GM18526 (cell line): ENCODE results near the gene NUP88.

Experiments used
- POLR2A ChIP-seq: IDR thresholded peaks from 3 replicates; pipeline ENCODE4 v1.6.1; 2011; ENCODE audit not compliant: insufficient read length; ENCODE audit errors: extremely low read depth

NUP88 gene

DNA sequence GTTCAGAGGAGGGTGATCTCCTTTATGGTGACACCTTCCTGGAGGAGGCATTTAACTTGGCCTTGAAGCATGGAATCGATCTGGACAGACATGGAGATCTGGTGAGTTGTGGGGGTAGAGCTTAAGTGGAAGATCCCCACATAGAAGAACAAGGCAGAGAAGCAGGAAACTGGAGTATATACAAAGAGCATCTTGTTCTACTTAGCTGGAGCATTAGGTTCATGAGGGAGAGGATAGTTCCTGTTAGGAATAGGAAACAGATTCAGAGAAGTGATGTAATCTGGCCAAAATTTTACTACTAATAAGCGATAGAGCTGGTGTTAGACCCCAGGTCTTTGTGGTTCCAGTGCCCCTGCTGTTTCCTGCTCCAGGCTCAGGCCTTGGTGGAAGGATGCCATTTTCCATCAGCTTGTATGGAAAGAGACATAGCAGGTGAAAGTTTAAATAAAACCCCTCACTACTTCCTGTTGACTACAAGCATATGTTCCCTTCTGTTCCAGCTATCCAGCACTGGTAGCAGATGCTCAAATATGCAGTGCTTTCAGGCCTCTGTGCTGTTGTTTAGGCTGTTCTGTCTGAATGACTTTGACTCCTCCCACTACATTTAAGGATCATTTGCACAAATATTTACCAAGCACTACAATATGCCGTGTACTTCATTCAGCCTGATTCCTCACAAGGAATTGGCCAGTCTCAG, 9.9 kb upstream of the NUP88 start:
- no peak for TF ChIP-seq POLR2A

DNA sequence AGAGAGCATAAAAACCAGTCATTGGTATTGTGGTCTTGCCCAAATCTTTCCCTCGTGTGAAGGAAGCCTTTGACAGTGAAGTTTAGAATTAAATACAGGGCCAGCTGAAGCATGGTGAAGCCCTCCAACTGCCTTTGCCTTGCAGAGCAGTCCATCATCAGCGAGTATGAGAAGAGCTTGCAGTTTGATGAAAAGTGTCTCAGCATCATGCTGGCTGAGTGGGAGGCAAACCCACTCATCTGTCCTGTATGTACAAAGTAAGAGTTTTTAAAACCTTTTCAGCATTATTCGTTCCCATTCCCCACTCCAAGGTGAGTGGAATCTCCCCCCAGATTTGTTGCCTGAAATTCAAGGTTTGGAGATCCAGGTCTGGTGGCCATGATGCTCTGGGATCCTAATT, 6.4 kb upstream of the NUP88 start:
- no peak for TF ChIP-seq POLR2A

DNA sequence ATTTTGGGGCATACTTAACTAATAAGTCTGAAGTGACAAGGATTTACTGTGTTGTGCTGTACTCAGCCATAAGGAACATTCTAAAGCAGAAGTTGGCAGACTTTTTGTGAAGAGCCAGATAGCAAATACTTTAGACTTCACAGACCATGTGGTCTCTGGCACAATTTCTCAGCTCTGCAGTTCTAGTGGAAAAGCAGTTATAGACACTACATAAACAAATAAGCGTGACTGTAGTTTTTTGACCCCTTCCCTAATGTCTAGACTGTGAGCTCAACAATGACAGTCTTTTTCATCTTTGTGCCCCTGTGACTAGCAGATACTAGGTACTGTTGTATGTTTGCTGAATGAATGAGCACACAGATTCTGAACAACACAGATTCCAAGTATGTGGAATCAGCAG, 5.4 kb upstream of the NUP88 start:
- TF ChIP-seq POLR2A, result no peak

DNA sequence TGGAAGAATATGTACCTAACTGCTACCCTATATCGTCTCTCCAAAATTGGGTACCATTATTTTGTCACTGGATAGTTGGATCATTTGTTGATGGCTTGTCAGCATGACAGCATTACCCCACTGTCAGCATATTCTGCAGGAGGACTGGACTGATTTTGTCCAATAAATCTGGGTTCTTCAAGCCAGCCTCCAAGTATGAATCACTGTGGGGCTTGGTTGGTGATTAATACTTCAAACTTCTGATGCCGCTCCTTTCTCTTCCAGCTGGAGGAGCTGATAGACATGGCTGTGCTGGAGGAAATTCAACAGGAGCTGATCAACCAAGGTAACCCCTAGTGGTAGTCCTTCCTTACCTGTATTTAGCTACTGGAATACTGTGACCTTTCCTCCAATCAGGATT, 3.0 kb upstream of the NUP88 start:
- TF ChIP-seq POLR2A, result no peak

DNA sequence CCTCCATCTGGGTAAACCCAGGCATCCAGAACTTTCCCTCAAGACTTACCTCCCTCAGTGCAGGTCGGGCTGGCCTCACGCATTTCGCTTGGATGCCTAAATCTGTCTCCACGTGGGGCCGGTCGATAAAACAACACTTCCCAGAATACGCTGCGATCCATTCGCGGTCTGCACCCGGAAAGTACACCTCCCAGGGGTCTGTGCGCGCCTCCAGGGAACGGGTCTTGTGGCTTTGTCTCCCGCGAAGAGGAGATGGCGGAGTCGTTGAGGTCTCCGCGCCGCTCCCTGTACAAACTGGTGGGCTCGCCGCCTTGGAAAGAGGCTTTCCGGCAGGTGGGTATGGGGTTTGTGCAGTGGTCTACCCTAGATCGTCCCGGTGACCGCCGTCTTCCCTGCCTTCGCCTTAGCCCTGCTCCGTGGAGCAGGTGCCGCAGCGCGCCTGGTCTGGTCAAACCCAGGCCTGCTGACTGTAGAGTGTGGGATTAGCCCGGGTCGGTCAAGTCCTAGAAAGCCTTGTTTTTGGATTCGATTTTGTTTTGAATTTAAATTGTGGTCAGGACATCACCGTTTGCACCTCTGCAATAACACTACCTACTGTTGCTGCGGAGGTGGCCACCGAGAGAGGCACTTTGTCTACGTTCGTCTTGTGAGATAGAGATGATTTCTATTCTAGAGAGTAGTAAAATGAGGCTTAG, 644 bp upstream of the NUP88 start, which contains the start of gene RPAIN:
RPAIN (plus strand) TSS at position 224 of the 695 bp plus-strand sequence; CDS start at position 253, 29 bp downstream.
- TF ChIP-seq POLR2A, result peak; percentile 87

DNA sequence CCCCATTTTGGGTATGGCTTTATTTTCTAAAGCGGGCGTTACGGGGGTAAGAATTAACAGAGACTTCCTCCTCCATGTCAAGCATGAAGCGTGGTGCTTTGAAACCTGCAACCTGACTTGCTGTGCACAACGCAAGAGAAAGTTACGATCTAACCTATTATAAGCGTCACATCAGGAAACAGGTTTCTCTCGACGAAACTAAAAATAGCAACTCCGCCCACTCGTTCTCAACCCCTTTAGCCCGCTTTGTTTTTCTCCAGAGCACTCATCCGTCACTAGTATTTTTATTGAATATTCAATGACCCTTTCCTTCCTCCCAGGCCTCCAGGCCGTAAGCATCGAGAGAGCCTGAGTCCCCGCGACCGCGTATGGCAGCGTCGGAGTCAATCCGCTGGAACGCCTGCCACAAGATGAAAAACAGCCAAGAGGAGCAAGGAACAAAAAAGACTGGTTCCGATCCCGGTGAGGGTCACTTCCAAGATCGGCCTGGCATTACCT, 555 bp downstream of the NUP88 start:
- no peak for TF ChIP-seq POLR2A

DNA sequence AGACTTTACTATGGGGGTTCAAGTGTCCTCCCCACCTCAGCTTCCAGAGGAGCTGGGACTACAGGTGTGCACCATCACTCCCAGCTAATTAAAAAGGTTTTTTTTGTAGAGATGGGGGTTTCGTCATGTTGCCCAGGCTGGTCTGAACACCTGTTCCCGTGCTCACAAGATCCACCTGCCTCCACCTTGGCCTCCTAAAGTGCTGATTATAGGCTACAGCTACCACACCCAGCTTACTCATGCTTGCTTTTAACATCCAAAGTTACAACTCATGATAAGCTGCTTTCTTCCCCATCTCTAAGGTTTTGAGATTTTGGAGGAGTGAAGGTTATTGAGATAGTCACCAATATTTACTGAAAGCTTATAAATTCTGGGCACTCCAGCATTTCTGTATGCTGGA, 2.6 kb downstream of the NUP88 start:
- no peak for TF ChIP-seq POLR2A

DNA sequence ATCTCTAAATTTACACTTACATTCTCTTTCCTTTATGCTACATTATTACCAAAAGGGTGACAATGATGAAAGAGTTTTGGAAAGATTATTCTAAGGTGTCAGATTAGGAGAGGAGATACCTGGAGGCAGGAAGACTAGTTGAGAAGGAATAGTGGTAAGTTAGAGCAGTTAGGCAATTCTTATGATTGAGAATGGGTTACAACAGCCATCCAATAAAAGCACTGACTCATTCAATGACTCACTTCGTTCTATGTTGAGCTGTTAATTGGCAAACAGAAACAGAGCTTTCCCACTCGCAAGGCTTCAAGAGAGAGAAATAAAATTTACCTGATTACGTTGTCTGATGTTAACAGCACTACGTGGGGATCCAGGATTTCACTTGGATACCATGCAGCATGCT, 5.8 kb downstream of the NUP88 start:
- TF ChIP-seq POLR2A, result no peak

DNA sequence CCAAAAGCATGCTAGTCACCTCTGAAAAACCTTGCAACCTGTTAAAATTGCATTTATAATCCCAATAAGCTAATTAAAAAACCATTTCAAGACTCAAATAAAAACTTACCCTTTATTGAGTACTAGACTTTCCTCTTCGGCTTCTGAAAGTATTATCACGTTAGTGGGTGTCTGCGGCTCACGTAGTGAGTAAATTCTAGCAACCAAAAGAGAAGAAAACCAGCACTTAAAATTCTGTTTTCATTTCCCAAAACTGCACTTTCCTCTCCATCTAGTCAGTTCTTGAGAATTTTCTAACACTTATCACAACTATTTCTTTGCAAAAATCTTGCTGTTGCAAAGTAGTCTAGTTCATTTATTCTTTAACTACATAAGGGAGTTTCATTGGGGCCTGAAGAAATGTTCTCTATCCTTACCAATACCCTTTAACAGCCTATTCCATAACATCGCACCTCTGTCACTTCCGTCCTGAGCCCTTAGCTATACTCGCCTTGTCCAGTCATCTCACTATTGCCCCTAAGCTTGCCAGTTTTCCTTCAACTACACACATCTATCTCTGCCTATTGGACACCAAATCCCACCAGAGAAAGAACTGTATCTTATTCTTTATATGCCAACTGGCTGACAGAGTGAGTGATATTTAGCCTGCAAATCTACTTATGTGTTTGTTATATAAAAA, 8.7 kb downstream of the NUP88 start:
- no peak for TF ChIP-seq POLR2A

DNA sequence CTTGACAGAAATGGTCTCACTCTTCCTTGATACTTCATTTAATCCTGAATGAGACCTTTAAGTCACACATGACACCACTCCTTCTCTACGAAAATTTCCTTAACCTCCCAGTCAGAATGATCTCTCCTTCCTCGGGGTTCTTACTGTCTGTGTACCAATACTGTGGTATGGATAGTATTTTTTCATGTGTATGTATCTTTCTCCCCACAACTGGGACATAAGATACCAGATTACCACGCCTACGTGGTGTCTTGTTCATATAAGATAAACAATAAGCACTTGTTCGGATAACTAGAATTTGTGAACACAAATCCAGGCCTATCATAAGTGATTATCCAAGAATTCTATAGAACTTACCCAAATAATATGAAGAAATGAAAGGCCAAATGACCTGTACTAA, 11.3 kb downstream of the NUP88 start:
- no peak for TF ChIP-seq POLR2A

DNA sequence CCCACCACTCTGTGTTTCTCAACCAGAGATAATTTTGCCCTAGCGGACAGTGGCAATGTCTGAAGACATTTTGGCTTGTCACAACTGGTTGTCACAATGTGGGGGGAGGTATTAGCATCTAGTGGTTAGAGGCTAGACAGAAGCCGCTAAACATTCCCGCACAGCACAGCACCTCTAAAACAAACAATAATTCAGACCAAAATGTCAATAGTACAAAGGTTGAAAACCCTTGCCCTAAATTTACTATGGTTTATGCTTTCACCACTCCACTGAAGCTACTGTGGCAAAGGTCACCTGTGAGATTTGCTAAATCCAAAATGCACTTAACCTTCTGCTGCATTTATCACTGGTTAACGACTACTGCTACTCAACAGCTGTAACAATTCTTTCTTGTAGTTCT, 14.1 kb downstream of the NUP88 start:
- no peak for TF ChIP-seq POLR2A

DNA sequence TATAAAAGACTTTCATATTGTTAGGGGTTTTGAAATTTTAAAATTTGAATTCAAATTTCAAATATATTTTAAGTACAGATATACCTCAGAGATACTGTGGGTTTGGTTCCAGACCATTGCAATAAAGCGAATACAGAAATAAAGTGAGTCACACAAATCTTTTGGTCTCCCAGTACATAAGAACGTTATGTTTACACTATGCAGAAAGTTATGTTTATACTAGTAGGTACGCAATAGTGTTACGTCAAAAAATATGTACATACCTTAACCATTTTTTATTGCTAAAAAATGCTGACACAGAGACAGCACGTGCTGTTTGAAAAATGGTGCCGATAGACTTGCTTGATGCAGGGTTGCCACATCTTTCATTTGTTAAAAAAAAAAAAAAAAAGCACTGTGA, 19.7 kb downstream of the NUP88 start:
- no peak for TF ChIP-seq POLR2A

DNA sequence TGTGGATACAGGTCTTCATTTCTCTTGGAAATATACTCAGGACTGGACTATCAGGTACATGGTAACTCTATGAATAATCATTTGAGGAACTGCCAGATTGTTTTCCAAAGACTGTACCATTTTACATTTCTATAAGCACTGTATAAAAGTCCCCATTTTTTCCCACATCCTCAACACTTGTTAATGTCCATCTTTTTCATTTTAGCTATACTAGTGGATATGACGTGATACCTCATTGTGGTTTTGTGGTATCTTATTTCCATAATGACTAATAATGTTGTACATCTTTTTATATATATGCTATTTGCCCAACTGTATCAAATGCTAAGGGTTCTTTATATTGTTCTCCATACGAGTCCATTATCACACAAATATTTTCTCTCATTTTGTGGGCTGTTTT, 22.9 kb downstream of the NUP88 start:
- no peak for TF ChIP-seq POLR2A

DNA sequence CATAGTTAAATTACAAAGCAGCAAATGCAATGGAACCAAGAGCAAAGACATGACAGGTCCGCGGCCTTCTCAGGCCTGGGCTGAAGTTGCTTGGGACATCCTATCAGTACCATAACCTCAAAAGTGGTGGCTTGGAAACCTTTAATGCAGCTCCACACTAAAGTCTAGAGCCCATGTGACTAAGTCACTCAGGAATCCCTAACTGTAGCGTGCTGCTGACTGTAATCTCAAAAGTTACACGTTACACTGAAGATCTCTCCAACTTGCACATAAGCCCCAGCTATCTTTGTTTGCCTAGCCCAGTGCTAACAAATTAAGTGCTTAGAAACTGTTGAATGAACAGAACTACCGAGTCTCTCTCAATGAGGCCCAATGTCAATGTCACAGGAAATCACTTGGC, 27.8 kb downstream of the NUP88 start:
- TF ChIP-seq POLR2A, result no peak

DNA sequence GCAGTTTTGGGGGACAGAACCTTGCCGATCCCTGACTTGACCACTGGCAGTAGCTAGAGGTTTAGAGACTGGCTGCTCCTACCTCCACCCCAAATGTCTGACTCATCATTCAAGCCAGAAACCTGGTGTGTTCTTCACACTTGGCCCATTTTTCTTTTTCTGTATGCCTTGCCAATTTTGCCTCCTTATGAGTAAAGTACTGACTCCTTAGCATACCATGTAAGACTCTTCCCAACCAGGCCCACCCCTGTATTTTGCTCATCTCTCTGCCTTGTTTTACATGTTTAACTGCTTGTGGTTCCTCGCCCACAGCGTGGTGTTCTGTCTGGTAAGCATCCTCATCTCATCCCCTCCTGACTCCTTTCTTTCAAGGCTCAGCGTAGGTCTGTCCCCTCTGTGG, 37.9 kb downstream of the NUP88 start:
- no peak for TF ChIP-seq POLR2A
